ENCODE data around the gene BCL2L12.

- TF ChIP-seq CTCF (IDR thresholded peaks at IDR 0.05; ENCODE audit: low read length) (no peak), EZH2 (optimal IDR thresholded peaks at IDR 0.05; ENCODE audit: low read depth, low read length) (no peak)
These were observed 10.5 kb downstream of the BCL2L12 start for GRCh38 chr19:49676136-49676783.

Measured in MM.1S (cell line).